Thoracic aorta (tissue), 2 donors: ENCODE measurements around the gene TEX35. TPM values are rescaled to one million over a fixed set of nuclear protein-coding genes. Genes with fewer than 3 reads are reported as not detected.

Source experiments
- ATAC-seq: fragments of 150-250 bp; one replicate; pipeline ENCODE4 v1.8.0; 2017; ENCODE audit warnings: low read depth; ENCODE audit not compliant: insufficient number of reproducible peaks, low FRiP score
- DNase-seq: peaks from one replicate; pipeline ENCODE4 v3.0.0-alpha.2; 2020; ENCODE audit warnings: low spot score
- H3K27ac ChIP-seq, 2 donors: fragments of 200-600 bp; sonication (generic); 1 replicate in 1 of 2; 2 replicates in 1 of 2; pipeline ENCODE4 v1.5.1; 2016; ENCODE audit warnings: mild to moderate bottlenecking in 2 of 2, moderate library complexity in 2 of 2
- H3K27me3 ChIP-seq: fragments of 200-600 bp; sonication (generic); replicated peaks from 2 replicates; pipeline ENCODE4 v1.6.0; 2016; ENCODE audit warnings: mild to moderate bottlenecking; ENCODE audit not compliant: insufficient read depth
- H3K36me3 ChIP-seq: fragments of 200-600 bp; sonication (generic); one replicate; pipeline ENCODE4 v1.5.1; 2016
- H3K4me1 ChIP-seq, 2 donors: fragments of 200-600 bp; sonication (generic); 1 replicate in 1 of 2; 2 replicates in 1 of 2; pipeline versions ENCODE4 v1.5.1 to v1.6.0; 2016; ENCODE audit warnings: low read depth in 2 of 2, mild to moderate bottlenecking in 1 of 2; ENCODE audit not compliant: control insufficient read depth in 1 of 2
- H3K4me3 ChIP-seq: fragments of 200-600 bp; sonication (generic); 2 replicates; pipeline ENCODE4 v1.5.1; 2016; ENCODE audit warnings: mild to moderate bottlenecking
- H3K9me3 ChIP-seq: fragments of 200-600 bp; sonication (generic); 2 replicates; pipeline ENCODE4 v1.5.1; 2016
- total RNA-seq, 2 donors: library from RNA; depleted of rRNA; stranded (reverse); fragments of >200 nt; gene quantifications; one replicate each; pipeline versions ENCODE4 v1.1.0 to v1.2.3, GENCODE V29; 2016
- TF ChIP-seq, protein P1 (sequence below): fragments of 200-600 bp; sonication (generic); IDR thresholded peaks from one replicate; pipeline ENCODE4 v1.5.1; 2019; ENCODE audit warnings: antibody characterized with exemption

TEX35 gene
- total RNA-seq, 2 donors from 2014 or later, result not detected

DNA sequence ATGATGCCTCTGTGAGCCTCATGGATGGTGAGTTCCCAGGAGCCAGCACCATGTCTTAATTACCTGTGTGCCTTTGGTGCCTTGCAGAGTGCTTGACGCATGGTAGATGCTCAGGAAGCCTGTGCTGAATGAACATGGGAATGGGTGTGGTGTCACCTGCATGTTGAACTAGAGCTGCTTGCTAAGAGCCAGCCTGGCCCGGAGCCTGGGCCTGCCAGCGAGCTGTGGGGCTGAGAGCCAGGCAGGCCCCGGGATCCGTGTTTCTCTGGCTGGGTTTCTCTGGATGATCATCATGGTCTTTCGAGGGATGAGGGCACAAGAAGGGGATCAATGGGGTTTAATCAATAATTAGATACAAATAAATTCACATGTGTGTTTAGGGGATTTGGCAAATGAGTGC lies 6.7 kb upstream of the TEX35 start:
- Histone ChIP-seq H3K27me3 (no peaks in the 10 kb centered on the region), H3K36me3 (no peaks in the 10 kb centered on the region), H3K9me3 (no peaks in the 10 kb centered on the region), H3K4me1 (no peaks in the 10 kb centered on the region), H3K4me3 (no peak overlapping the region), H3K27ac (no peak overlapping the region)
- TF ChIP-seq, protein P1, sequence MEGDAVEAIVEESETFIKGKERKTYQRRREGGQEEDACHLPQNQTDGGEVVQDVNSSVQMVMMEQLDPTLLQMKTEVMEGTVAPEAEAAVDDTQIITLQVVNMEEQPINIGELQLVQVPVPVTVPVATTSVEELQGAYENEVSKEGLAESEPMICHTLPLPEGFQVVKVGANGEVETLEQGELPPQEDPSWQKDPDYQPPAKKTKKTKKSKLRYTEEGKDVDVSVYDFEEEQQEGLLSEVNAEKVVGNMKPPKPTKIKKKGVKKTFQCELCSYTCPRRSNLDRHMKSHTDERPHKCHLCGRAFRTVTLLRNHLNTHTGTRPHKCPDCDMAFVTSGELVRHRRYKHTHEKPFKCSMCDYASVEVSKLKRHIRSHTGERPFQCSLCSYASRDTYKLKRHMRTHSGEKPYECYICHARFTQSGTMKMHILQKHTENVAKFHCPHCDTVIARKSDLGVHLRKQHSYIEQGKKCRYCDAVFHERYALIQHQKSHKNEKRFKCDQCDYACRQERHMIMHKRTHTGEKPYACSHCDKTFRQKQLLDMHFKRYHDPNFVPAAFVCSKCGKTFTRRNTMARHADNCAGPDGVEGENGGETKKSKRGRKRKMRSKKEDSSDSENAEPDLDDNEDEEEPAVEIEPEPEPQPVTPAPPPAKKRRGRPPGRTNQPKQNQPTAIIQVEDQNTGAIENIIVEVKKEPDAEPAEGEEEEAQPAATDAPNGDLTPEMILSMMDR, result no peak
- no peak for ATAC-seq
- DNase-seq, result no peak

DNA sequence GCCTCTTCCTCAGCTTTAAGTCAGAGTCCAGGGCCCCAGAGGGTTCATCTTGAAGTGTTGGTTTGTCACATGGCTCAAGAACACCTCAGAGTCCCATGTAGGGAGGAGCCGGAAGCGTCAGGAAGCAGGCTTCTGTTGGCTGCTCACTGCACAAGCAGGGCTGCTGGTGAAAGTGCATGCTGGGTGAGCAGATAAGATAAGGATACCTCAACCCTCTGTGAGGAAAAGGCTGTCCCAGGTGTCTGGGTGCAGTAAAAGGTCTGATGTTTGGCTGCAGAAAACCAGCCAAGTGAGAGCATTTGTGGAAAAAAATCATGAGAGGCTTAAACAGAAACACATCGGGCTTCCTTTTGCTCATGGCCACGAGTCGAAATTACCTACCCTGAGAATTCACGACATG lies 6.2 kb upstream of the TEX35 start:
- Histone ChIP-seq H3K4me1 (no peaks in the 10 kb centered on the region), H3K4me3 (no peak overlapping the region), H3K27me3 (no peaks in the 10 kb centered on the region), H3K36me3 (no peaks in the 10 kb centered on the region), H3K9me3 (no peaks in the 10 kb centered on the region), H3K27ac (no peak overlapping the region)
- TF ChIP-seq, protein P1, result no peak
- no peak for ATAC-seq
- DNase-seq, result no peak

DNA sequence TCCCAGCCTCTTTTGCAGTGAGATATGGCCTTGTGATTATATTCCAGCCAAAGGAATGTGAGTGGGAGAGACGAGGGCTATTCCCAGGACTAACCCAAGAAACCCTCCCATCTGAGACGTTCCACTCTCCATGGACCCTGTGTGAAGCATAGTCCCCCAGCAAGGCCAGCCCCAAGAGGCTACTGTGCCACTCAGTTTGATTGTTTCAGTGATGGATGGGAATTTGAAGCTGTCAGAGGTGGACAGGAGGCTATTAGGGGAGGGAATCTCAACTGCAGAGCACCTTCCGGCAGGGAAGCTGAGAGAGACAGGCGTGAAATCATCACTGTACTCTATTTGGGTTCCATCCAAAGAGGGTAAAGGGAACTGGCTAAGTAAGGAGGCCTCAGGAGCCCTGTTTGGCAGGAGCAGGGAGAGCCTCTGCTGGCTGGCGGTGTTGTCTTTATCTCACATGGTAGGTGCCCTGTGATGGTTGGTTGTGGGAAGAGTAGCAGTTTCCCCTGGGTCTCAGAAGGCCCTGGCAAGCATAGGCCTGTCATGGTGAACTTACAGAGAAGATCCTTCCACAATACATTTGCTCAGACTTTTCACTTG lies 3.4 kb upstream of the TEX35 start:
- Histone ChIP-seq H3K4me3 (no peak overlapping the region), H3K27ac (no peak overlapping the region), H3K27me3 (no peaks in the 10 kb centered on the region), H3K36me3 (no peaks in the 10 kb centered on the region), H3K9me3 (no peaks in the 10 kb centered on the region), H3K4me1 (no peaks in the 10 kb centered on the region)
- no peak for ATAC-seq
- DNase-seq, result no peak
- TF ChIP-seq, protein P1, result no peak

DNA sequence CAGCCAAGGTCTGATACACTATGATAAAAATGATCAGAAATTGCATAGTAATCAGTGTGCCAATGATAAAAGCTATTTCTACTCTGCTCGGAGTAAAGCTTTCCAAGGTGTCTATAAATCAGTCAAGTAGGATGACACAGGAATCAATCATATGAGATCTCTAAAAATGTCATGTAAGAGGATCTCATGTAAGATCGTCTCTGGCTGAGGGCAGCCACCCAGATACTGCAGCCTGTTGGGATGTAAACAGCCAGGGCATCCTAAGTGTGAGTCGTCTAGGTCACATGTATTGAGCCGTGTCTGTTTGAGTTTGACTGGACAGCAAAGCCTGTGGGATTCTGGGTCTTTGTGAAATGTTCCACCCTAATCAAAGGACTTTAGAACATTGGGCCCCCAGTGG lies 2.8 kb upstream of the TEX35 start:
- DNase-seq, result no peak
- H3K27ac ChIP-seq, result no peak overlapping the region
- no peaks in the 10 kb centered on the region for H3K4me1 ChIP-seq
- no peaks in the 10 kb centered on the region for H3K9me3 ChIP-seq
- no peaks in the 10 kb centered on the region for H3K36me3 ChIP-seq
- TF ChIP-seq, protein P1, result no peak
- ATAC-seq, result no peak
- H3K4me3 ChIP-seq, result no peak overlapping the region
- H3K27me3 ChIP-seq, result no peaks in the 10 kb centered on the region

DNA sequence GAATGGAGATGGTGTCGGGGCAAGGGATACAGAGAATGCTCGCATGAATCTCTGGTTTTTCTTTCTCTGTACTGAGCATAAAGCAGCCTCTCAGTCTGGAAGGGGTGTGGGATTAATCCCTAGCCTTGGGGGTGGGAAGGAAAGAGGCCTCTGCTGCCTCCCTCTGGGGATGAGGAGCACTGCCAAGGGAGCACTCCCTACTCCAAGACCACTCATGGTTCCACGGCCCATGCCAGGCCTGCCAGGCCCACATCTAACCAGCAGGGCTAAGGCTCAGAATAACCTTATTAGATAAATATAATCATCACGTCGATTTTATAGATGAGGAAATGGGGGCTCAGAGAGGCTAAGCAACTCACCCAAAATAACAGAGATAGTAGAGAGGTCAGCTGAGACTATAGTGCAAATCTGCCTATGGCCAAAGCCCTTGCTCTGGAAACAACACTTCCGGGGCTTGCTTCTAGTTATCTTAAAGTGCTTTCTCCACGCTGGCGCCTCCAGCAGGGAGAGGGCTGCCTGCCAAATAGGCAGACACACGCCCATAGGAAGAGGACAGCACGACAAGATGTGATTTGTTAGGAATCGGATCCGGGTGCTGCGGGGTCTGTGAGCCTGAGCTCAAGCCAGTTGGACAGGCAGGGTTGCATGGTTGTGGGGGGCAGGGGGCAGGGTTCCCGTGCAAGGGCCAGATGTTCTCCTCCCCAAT lies 522 bp downstream of the TEX35 start:
- H3K27me3 ChIP-seq, result no peaks in the 10 kb centered on the region
- ATAC-seq, result no peak
- no peak overlapping the region for H3K4me3 ChIP-seq
- DNase-seq, result no peak
- TF ChIP-seq, protein P1, result no peak
- H3K9me3 ChIP-seq, result no peaks in the 10 kb centered on the region
- H3K4me1 ChIP-seq, result no peaks in the 10 kb centered on the region
- no peak overlapping the region for H3K27ac ChIP-seq
- H3K36me3 ChIP-seq, result no peaks in the 10 kb centered on the region
